GM19452 (cell line): Measurements from ENCODE around the gene STIM1.
"Not testable (repeated sequence)": the region's sequence is repeated elsewhere in the genome, so short reads cannot be mapped to it uniquely, and the experiment has no call there.

ENCODE experiments used
- ATAC-seq: cut with Tn5 transposase; IDR thresholded peaks from one replicate; pipeline ENCODE4 v1.9.1; 2021; ENCODE audit not compliant: unreplicated experiment

The STIM1 gene

DNA sequence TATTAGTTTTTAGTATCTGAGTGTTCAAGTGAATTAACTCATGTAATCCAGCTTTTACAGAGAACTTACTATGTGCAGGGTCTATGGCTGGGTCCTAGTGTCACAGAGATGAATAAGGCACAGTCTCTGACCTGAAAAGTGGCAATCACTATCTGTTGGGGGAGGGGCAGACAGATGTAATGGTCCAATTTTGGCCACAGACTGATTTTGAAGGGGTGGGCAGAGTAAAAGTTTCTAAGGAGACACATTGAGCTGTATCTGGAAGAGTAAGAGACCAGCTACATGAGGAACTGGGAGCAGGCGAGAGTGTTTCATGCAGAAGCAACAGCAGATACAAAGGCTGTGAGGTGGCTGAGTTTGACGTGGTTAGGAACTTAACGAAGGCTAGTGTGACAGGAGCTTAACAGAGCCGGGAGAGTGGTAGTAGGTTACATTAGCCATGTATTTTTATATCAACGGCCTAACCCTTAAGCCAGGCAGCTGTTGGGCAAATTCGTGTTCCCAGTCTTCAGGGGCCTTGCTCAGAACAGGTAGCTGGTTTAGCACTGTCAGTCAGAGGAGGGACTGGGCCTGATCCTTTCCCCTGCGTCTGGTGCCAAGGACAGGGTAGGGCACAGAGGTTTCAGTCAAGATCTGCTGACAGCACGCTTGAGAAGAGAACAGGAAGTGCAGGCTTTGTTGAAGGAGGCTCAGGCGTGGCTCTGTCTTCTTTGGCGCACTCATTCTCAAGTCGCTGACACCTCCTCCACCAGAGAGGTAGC lies 1.4 kb upstream of the STIM1 start:
- ATAC-seq, result peak; percentile 38

GRCh38 chr11:3854660-3854976 lies 846 bp upstream of the STIM1 start:
- no peak for ATAC-seq

DNA sequence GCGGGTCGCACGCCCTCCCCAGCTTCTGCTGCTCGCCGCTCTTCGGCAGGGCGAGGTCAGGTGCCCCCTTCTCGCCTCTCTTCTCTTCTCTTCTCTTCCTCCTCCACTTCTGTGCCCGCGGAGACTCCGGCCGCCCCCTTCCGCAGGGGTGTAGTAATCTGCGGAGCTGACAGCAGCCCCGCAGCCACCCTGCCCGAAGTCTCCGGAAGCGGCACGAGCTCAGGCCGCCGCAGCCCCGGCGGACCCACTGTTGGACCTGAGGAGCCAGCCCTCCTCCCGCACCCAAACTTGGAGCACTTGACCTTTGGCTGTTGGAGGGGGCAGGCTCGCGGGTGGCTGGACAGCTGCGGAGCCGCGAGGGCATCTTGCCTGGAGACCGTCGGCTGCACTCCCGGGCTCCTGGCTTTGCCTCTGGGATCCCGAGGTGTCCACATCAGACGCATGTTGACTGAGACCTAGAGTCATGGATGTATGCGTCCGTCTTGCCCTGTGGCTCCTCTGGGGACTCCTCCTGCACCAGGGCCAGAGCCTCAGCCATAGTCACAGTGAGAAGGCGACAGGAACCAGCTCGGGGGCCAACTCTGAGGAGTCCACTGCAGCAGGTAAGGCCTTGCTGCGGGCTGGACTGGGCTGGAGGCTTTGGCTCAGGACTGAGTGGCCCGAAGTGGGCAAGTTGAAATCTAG lies 486 bp downstream of the STIM1 start:
- peak; percentile 20 for ATAC-seq

- no peak for ATAC-seq
These were observed 1.5 kb downstream of the STIM1 start for GRCh38 chr11:3856856-3857553.

GRCh38 chr11:3857628-3858027 lies 2.2 kb downstream of the STIM1 start:
- ATAC-seq, result no peak

DNA sequence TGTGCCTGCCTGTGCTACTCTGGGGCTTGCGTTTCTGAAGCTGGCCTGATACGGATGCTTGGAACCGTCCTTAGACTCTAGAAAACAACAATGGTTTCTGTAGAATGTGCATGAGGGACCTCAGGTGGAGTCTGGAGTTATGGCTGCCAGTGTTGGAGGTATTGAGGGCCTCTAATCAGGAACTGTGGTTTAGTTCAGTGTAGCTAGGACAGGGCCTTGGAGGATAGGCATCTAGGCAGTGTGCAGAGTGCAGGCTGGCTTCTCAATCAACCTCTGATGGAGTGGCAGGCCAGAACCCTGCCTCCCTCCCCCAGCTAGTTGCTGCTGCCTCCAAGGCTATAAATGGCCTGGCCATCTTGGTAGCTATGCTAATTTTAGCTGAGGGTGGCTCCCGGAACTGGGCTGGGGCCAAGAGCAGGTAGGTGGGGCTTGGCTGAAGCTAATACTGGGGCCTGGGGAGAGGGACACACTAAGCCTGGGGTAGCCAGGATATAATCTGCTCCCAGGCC lies 4.0 kb downstream of the STIM1 start:
- peak; percentile 24 for ATAC-seq

GRCh38 chr11:3860375-3860774 lies 4.9 kb downstream of the STIM1 start:
- ATAC-seq, result no peak

GRCh38 chr11:3860898-3861393 lies 5.5 kb downstream of the STIM1 start:
- not testable (repeated sequence) for ATAC-seq

DNA sequence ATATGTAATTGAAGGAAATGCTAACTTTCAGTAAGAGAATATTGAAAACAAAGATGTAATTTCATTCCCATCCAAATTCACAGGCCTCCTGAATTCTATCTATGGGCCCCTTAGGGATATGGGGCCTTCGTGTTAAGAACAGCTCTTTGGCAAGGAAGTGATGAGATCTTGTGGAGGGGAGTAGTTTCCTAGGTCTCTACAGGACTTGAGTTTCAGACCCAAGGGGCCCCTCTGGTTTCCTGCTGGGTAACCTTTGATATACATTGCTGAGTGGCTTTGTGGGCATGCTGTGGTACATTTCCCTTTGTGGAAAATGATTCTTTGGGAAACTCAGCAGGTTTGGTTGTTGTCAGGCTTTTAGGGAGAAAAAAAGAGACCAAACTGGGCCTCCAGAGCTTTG lies 6.2 kb downstream of the STIM1 start:
- no peak for ATAC-seq

DNA sequence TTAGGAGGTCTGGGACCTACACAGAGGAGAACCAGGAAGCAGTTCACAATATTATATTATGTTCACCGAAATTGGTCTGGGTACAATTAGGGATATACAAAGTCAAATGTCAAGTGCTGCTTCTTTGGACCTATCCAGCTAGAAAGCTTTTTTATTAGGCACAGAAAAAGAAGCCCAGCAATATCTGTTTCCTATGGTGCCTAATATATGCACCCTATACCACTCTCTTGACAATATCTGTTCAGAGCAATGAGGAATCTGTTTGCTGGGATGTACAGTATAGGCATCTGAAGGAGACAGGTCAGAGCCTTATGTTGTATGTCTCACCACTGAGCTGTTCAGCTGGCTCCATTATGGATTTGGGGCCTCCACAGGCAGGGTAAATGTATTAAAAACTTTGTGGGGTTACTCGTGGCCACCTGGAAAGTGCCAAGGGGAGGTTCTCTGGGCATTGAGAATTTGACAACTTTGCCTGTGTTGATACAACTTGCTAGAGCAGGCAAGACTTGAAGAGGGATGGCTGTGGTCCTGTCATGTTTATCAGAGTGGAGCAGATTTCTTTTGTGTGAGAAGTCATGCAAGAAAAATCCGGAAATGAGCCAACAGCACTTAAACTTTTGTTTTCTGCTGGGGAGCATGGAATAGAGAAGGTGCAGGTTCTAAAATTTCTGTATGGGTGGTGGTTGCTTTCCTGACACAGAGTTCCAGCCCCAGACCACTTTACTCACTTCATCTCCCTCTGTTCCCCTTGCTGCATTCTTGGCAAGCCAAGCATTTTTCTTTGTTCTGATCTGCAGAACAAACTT lies 10.1 kb downstream of the STIM1 start:
- no peak for ATAC-seq

DNA sequence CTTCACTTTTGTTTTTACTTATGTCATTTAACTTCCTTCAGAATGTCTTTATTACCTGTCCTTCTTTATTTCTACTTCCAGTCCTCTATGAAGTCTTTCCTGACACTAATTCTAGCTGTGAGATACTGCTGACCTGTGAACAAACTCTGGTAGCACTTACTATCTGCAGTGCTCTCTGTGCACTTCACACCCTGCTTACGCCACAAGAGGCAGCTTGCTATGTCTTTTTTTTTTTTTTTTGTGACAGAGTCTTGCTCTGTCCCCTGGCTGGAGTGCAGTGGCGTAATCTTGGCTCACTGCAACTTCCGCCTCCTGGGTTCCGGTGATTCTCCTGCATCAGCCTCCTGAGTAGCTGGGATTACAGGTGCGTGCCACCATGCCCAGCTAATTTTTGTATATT lies 10.7 kb downstream of the STIM1 start:
- ATAC-seq, result no peak

DNA sequence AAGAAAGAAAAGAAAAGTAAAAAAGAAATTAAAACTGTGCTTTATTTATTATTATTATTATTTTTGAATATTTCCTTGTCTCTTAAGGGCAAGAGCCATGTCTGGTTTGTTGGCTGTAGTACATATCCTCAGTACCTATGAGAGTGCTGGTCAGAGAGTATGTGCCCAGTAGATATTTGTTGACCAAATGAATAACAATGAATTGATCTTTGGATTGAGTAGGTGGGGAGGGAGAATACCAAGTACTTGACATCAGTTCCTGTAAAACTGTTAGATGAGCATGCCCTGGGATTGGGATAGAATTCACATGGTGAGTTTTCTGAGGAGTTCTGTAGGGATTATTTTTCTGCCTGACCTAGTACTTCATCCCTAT lies 11.4 kb downstream of the STIM1 start:
- ATAC-seq, result no peak

- peak; percentile 56 for ATAC-seq
These were observed 12.0 kb downstream of the STIM1 start for GRCh38 chr11:3867209-3868091.

DNA sequence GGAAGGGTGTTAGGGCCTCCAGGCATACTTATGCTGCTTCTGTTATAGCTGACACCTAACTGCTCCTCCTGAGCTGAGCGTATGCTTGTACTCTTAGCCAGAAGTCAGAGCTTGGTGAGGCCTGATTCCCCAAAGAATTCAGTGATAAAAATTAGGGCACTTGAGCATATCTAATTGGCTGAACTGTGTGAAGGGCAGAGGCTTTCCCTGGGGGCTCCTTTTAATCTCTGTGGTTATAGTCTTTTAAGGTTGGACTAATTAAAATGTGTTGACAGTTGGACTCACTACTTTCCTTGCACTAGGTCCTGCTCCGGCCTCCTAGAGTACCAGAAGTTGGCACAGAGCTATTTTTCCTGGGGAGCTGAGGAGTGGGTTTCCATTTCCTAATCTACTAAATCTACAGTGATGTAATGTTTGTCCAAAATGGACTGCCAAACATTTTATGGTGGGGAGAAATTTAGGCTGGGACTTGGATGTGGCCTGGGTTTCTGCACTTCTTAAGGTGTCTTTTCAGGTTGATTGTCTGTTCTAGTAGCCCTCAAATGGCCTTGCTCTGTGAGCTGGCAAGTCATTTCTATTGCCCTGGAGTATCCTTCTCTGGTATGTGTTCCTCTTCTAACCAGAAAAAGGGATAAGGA lies 18.4 kb downstream of the STIM1 start:
- no peak for ATAC-seq

DNA sequence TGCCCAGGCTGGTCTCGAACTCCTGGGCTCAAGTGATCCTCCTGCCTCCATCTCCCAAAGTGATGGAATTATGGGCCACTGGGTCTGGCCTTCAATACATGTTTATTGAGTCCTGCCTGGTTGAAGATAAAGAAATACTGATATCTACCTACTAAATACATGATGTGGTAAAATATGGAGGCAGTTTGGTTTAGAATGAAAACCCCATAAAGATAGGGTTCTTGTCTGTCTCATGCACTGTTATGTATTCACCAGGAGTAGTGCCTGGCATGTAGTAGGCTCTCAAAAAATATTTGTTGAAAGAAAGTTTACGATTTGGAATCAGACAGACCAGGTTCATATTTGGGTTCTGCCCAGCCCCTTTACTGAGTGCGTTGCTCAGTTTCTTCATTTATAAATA lies 21.1 kb downstream of the STIM1 start:
- ATAC-seq, result no peak

DNA sequence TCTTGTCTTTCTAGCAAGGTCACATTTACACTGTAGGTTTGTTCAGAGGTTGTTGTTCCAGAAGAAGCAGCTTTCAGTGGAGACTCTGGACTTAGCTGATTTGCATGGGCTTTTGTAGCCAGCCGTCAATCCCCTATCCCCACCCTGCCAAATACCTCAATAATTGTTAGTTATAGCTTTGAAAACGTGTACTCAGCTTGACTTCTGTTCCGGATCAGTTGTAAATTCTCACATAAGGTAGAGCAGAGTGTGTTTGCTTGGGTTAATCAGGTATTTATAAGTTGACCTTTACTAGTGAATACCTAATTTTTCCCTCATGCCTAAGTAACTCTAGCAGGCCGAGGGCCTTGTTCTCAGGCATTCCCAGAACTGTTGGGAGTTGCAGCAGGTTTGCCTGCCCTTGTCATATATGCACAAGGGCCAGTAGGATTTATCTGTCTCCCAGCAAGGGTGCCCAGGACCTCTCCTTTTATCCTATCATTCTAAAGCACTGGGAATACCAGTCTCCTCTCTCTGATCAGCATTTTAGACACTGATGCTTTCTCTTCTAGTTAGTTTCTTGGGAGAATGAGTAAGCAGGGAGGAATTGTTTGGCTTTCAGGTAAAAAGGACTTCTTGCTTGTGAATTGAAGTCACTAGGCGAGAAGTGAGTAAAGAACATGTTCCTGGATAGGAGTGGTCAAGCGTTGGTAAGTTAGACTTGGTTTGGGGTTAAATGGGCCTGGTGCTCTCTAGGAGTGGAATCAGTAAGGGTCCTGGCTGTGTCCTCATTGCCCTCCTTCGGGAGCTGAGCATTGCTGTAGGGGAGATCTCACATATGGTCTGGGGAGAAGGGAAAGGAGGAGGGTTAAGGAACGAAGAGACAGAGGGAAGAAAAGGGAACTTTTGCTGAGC lies 22.1 kb downstream of the STIM1 start:
- ATAC-seq, result no peak

DNA sequence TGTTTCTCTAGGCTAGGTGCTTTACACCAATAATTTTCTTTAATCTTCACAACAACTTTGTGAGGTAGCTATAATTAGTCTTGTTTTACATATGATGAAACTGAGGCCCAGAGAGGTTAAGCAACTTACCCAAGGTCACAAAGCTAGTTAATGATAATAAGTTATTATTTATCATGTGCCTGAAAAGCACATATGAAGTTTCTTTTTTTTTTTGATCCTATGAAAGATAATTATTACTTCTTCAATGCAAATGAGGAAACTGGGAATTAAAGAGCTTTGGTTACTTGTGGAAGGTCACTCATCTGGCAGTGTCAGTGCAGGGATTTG lies 22.8 kb downstream of the STIM1 start:
- ATAC-seq, result no peak

DNA sequence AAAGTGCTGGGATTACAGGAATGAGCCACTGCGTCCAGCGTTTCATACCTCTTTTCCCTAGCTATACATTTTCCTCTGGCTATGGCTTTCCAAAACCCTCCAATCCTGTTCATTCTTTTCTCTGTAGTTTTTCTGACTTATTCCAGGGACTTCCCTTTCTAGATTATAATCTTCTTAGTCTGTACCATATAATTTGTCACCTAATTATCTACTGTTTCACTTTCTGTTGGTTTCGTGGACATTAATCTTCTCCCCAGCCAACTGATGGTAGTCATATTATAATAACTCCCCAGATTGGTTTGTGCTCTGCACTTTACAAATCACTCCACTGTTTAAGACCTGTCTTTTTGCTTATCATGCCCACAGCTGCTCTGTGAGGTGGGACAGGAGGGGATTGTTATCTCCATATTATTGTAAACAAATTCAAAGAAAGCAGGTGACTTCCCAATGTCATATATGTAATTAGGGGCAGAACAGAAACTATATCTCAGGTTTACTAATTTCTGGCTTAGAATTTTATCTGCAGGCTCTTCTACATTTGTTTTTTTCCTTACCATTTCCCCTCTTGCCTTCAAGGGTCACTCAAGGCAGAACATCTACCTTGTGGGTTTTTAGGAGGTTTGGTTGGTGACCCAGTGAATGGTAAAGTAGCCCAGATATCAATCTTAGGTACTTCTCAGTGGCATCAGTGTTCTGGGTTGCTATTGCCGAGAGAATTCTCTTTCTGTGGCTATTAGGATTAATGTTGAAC lies 23.9 kb downstream of the STIM1 start:
- peak; percentile 39 for ATAC-seq
